Measurements from ENCODE around the gene TRAK1. TPM values are rescaled to one million over a fixed set of nuclear protein-coding genes. Genes with fewer than 3 reads are reported as not detected.
A peak's percentile ranks its signal among the peaks of the same experiment; 100 is the strongest.

TRAK1 gene
- polyA plus RNA-seq, 1 donor from 2014 or later, result 24.6 TPM

- Mint-ChIP-seq H3K9me3 (peaks cover 0 to 1% (median 0%) of the 10 kb centered on the region in 3 donors), H3K4me3 (peak overlapping the region in 2 of 4 donors; percentile 50 to 64), H3K27me3 (no peaks in the 10 kb centered on the region), H3K36me3 (peaks cover 1% of the 10 kb centered on the region), H3K27ac (peak overlapping the region; percentile 15 to 90 (median 46)), H3K4me1 (peaks cover 32 to 60% (median 48%) of the 10 kb centered on the region in 3 donors)
Measured at GRCh38 chr3:42159147-42159546, 68.0 kb downstream of the TRAK1 start.

- peak overlapping the region in 2 of 4 donors; percentile 64 to 75 for H3K4me3 Mint-ChIP-seq
- H3K36me3 Mint-ChIP-seq, result peaks cover 1% of the 10 kb centered on the region
- H3K4me1 Mint-ChIP-seq, result peaks cover 33 to 62% (median 52%) of the 10 kb centered on the region in 3 donors
- peak overlapping the region; percentile 15 to 90 (median 16) for H3K27ac Mint-ChIP-seq
- no peaks in the 10 kb centered on the region for H3K27me3 Mint-ChIP-seq
- H3K9me3 Mint-ChIP-seq, result no peaks in the 10 kb centered on the region
Measured at GRCh38 chr3:42159706-42160472, 68.7 kb downstream of the TRAK1 start.

- Mint-ChIP-seq H3K36me3 (peaks cover 1% of the 10 kb centered on the region), H3K4me3 (no peak overlapping the region), H3K9me3 (no peaks in the 10 kb centered on the region), H3K4me1 (peaks cover 41 to 60% (median 57%) of the 10 kb centered on the region in 3 donors), H3K27me3 (no peaks in the 10 kb centered on the region), H3K27ac (peak overlapping the region in 1 of 3 donors; percentile 3)
Measured at GRCh38 chr3:42161050-42161935, 70.1 kb downstream of the TRAK1 start.

- H3K4me1 Mint-ChIP-seq, result peaks cover 42 to 59% (median 59%) of the 10 kb centered on the region in 3 donors
Measured at GRCh38 chr3:42162462-42162861, 71.3 kb downstream of the TRAK1 start.

GRCh38 chr3:42163622-42164244 is 72.6 kb downstream of the TRAK1 start:
- Mint-ChIP-seq H3K9me3 (no peaks in the 10 kb centered on the region), H3K4me3 (no peak overlapping the region), H3K36me3 (no peaks in the 10 kb centered on the region), H3K27ac (peak overlapping the region; percentile 34 to 87 (median 67)), H3K4me1 (peaks cover 42 to 60% (median 49%) of the 10 kb centered on the region in 3 donors), H3K27me3 (no peaks in the 10 kb centered on the region)

More at GRCh38 chr3:42162462-42162861, 71.3 kb downstream of the TRAK1 start:
- peaks cover 1% of the 10 kb centered on the region for H3K36me3 Mint-ChIP-seq
- peak overlapping the region in 1 of 4 donors; percentile 58 for H3K4me3 Mint-ChIP-seq
- peak overlapping the region in 1 of 3 donors; percentile 3 for H3K27ac Mint-ChIP-seq
- no peaks in the 10 kb centered on the region for H3K27me3 Mint-ChIP-seq
- no peaks in the 10 kb centered on the region for H3K9me3 Mint-ChIP-seq

- Mint-ChIP-seq H3K27ac (peak overlapping the region in 2 of 3 donors; percentile 53 to 87), H3K4me1 (peaks cover 41 to 57% (median 47%) of the 10 kb centered on the region in 3 donors), H3K4me3 (peak overlapping the region in 1 of 4 donors; percentile 49), H3K27me3 (no peaks in the 10 kb centered on the region), H3K9me3 (no peaks in the 10 kb centered on the region), H3K36me3 (no peaks in the 10 kb centered on the region)
Measured at GRCh38 chr3:42164656-42165055, 73.5 kb downstream of the TRAK1 start.

GRCh38 chr3:42165211-42165610 is 74.1 kb downstream of the TRAK1 start:
- Mint-ChIP-seq H3K9me3 (no peaks in the 10 kb centered on the region), H3K4me1 (peaks cover 43 to 60% (median 49%) of the 10 kb centered on the region in 3 donors), H3K4me3 (no peak overlapping the region), H3K27me3 (no peaks in the 10 kb centered on the region), H3K27ac (no peak overlapping the region), H3K36me3 (no peaks in the 10 kb centered on the region)

- Mint-ChIP-seq H3K27ac (peak overlapping the region in 1 of 3 donors; percentile 74), H3K4me3 (no peak overlapping the region), H3K9me3 (no peaks in the 10 kb centered on the region), H3K36me3 (no peaks in the 10 kb centered on the region), H3K4me1 (peaks cover 47 to 61% (median 54%) of the 10 kb centered on the region in 3 donors), H3K27me3 (no peaks in the 10 kb centered on the region)
Measured at GRCh38 chr3:42166214-42166613, 75.1 kb downstream of the TRAK1 start.

GRCh38 chr3:42166662-42167300 is 75.6 kb downstream of the TRAK1 start:
- peaks cover 51 to 66% (median 60%) of the 10 kb centered on the region in 3 donors for H3K4me1 Mint-ChIP-seq
- no peaks in the 10 kb centered on the region for H3K36me3 Mint-ChIP-seq
- no peak overlapping the region for H3K4me3 Mint-ChIP-seq
- H3K27me3 Mint-ChIP-seq, result no peaks in the 10 kb centered on the region
- no peak overlapping the region for H3K27ac Mint-ChIP-seq
- no peaks in the 10 kb centered on the region for H3K9me3 Mint-ChIP-seq

- no peaks in the 10 kb centered on the region for H3K9me3 Mint-ChIP-seq
- H3K27ac Mint-ChIP-seq, result peak overlapping the region in 2 of 3 donors; percentile 80 to 90
- peaks cover 58 to 70% (median 59%) of the 10 kb centered on the region in 3 donors for H3K4me1 Mint-ChIP-seq
- no peaks in the 10 kb centered on the region for H3K27me3 Mint-ChIP-seq
- H3K36me3 Mint-ChIP-seq, result no peaks in the 10 kb centered on the region
- peak overlapping the region in 1 of 4 donors; percentile 88 for H3K4me3 Mint-ChIP-seq
Measured at GRCh38 chr3:42169579-42170120, 78.5 kb downstream of the TRAK1 start.

GRCh38 chr3:42172047-42172654 is 81.0 kb downstream of the TRAK1 start:
- peaks cover 52 to 61% (median 56%) of the 10 kb centered on the region in 3 donors for H3K4me1 Mint-ChIP-seq
- H3K4me3 Mint-ChIP-seq, result peak overlapping the region in 1 of 4 donors; percentile 61
- no peaks in the 10 kb centered on the region for H3K36me3 Mint-ChIP-seq
- no peaks in the 10 kb centered on the region for H3K27me3 Mint-ChIP-seq
- H3K9me3 Mint-ChIP-seq, result no peaks in the 10 kb centered on the region
- H3K27ac Mint-ChIP-seq, result peak overlapping the region; percentile 46 to 96 (median 69)

GRCh38 chr3:42173307-42173706 is 82.2 kb downstream of the TRAK1 start:
- H3K9me3 Mint-ChIP-seq, result no peaks in the 10 kb centered on the region
- H3K27me3 Mint-ChIP-seq, result no peaks in the 10 kb centered on the region
- H3K27ac Mint-ChIP-seq, result peak overlapping the region; percentile 3 to 96 (median 15)
- H3K4me1 Mint-ChIP-seq, result peaks cover 52 to 56% (median 54%) of the 10 kb centered on the region in 3 donors
- H3K4me3 Mint-ChIP-seq, result peak overlapping the region in 3 of 4 donors; percentile 7 to 79 (median 17)
- H3K36me3 Mint-ChIP-seq, result no peaks in the 10 kb centered on the region

- Mint-ChIP-seq H3K36me3 (no peaks in the 10 kb centered on the region), H3K27ac (peak overlapping the region in 2 of 3 donors; percentile 64 to 65), H3K9me3 (no peaks in the 10 kb centered on the region), H3K27me3 (no peaks in the 10 kb centered on the region), H3K4me3 (no peak overlapping the region), H3K4me1 (peaks cover 43 to 52% (median 46%) of the 10 kb centered on the region in 3 donors)
Measured at GRCh38 chr3:42174679-42175385, 83.7 kb downstream of the TRAK1 start.

Measured in IgD-negative memory B cell (primary cell).